Keratinocyte (primary cell): ENCODE measurements around the gene SPC24.

Experiments
- CTCF ChIP-seq, 3 experiments: IDR thresholded peaks in 1 of 3; conservative IDR thresholded peaks in 1 of 3; optimal IDR thresholded peaks in 1 of 3; 2 replicates in 2 of 3; 3 replicates in 1 of 3; pipeline versions ENCODE3 to v1.5.1; 2011; ENCODE audit warnings: low read length in 3 of 3, mild to moderate bottlenecking in 3 of 3, moderate library complexity in 2 of 3, control low read depth in 1 of 3, inconsistent platforms in 1 of 3; ENCODE audit not compliant: insufficient read depth in 2 of 3; ENCODE audit errors: extremely low read depth in 1 of 3
- EZH2 ChIP-seq: IDR thresholded peaks from one replicate; pipeline ENCODE4 v1.6.1; 2012; ENCODE audit warnings: inconsistent platforms, mild to moderate bottlenecking, low read length, moderate library complexity

DNA sequence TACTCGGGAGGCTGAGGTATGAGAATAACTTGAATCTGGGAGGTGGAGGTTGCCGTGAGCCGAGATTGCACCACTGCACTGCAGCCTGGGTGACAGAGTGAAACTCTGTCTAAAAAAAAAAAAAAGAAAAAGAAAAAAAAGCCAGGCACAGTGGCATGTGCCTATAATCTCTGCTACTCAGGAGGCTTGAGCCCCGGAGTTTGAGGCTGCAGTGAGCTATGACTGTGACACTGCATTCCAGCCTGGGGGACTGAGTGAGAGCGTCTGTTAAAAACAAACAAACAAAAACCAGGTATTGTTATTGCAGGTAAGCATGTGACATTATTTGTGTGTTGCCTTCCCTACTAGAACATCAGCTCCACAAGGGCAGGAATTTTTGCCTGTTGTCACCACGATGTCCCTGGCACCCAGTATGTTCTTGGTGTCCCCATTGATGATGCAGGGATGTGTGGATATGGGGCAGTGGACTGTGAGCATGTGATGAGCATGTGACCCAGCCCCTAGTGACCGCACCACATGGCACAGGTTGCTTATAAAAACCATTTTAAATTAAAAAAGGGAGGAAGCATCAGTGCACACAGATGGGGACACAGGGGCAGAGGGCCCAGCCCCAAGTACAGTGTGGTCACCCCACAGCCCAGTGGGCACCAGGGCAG is 43.3 kb upstream of the SPC24 start:
- no peak for TF ChIP-seq CTCF (optimal IDR thresholded peaks at IDR 0.05 in 1 of 3, IDR thresholded peaks at IDR 0.05 in 1 of 3, conservative IDR thresholded peaks at IDR 0.05 in 1 of 3; ENCODE audit: extremely low read depth in 1 of 3, insufficient read depth in 2 of 3, low read length in 3 of 3)
- no peak for TF ChIP-seq EZH2
